HEK293 (cell line): Measurements from ENCODE around the gene IRX1.

Source experiments
- CTCF ChIA-PET: fragments of 350-600 bp; formaldehyde crosslinking; extraction: SDS; loops from one replicate; lab custom pipeline; 2021; ENCODE audit warnings: antibody characterized with exemption; lab: Yijun Ruan, JAX
- POLR2A ChIA-PET: fragments of 300-600 bp; formaldehyde crosslinking; extraction: SDS; loops from one replicate; lab custom pipeline; 2020; ENCODE audit warnings: antibody characterized with exemption, inconsistent platforms; lab: Yijun Ruan, JAX
- H3K27ac ChIP-seq: fragments of 200-500 bp; sonication (Bioruptor generic); 2 replicates; pipeline ENCODE4 v1.5.1; 2014; ENCODE audit warnings: low read depth, low read length, control low read depth, inconsistent platforms; ENCODE audit errors: extremely low read depth
- H3K36me3 ChIP-seq, 2 experiments: fragments of 200-500 bp in 1 of 2; sonication (Bioruptor generic) in 1 of 2; 1 replicate in 1 of 2; 2 replicates in 1 of 2; pipeline ENCODE4 v1.5.1; 2014 to 2017; ENCODE audit warnings: inconsistent platforms in 2 of 2, low read length in 2 of 2; ENCODE audit not compliant: control insufficient read depth in 2 of 2, insufficient read depth in 1 of 2
- H3K4me1 ChIP-seq: fragments of 200-500 bp; sonication (Bioruptor generic); 2 replicates; pipeline ENCODE4 v1.5.1; 2014; ENCODE audit warnings: mild to moderate bottlenecking, low read length, inconsistent platforms; ENCODE audit not compliant: control insufficient read depth, insufficient read depth
- H3K4me3 ChIP-seq: 2 replicates; pipeline ENCODE4 v1.5.1; 2011; ENCODE audit warnings: low read depth, mild to moderate bottlenecking, control low read depth, low read length, moderate library complexity
- H3K9me3 ChIP-seq: fragments of 200-500 bp; sonication (Bioruptor generic); 2 replicates; pipeline ENCODE4 v1.5.1; 2014; ENCODE audit warnings: low read depth, low read length, inconsistent platforms; ENCODE audit not compliant: control insufficient read depth, insufficient read depth
- CTCF ChIP-seq: fragments of 450-650 bp; formaldehyde crosslinking; IDR thresholded peaks from 2 replicates; pipeline ENCODE4 v1.5.1; 2016; ENCODE audit warnings: missing biosample characterization, missing genetic modification characterization
- KLF9 ChIP-seq: fragments of 450-650 bp; formaldehyde crosslinking; IDR thresholded peaks from 2 replicates; pipeline ENCODE4 v1.5.1; 2016; ENCODE audit warnings: missing biosample characterization, missing genetic modification characterization, low read depth
- REST ChIP-seq: fragments of 450-650 bp; formaldehyde crosslinking; IDR thresholded peaks from 2 replicates; pipeline ENCODE4 v1.5.1; 2016; ENCODE audit warnings: missing biosample characterization, missing genetic modification characterization
- SCRT1 ChIP-seq: fragments of 450-650 bp; formaldehyde crosslinking; IDR thresholded peaks from 2 replicates; pipeline ENCODE4 v1.5.1; 2016; ENCODE audit warnings: missing biosample characterization, missing genetic modification characterization, borderline replicate concordance
- ZBTB11 ChIP-seq: fragments of 450-650 bp; formaldehyde crosslinking; conservative IDR thresholded peaks from 2 replicates; pipeline ENCODE4 v1.5.1; 2016; ENCODE audit warnings: low read depth, missing biosample characterization, missing genetic modification characterization
- ZBTB8A ChIP-seq: fragments of 450-650 bp; formaldehyde crosslinking; IDR thresholded peaks from 2 replicates; pipeline ENCODE4 v1.5.1; 2016; ENCODE audit warnings: missing biosample characterization, missing genetic modification characterization
- ZNF133 ChIP-seq: fragments of 450-650 bp; formaldehyde crosslinking; IDR thresholded peaks from 2 replicates; pipeline ENCODE4 v1.5.1; 2016; ENCODE audit warnings: missing biosample characterization, missing genetic modification characterization
- ZNF148 ChIP-seq: fragments of 450-650 bp; formaldehyde crosslinking; IDR thresholded peaks from 2 replicates; pipeline ENCODE4 v1.5.0; 2017; ENCODE audit warnings: missing biosample characterization, missing genetic modification characterization, borderline replicate concordance
- ZNF157 ChIP-seq: fragments of 450-650 bp; formaldehyde crosslinking; IDR thresholded peaks from 2 replicates; pipeline ENCODE4 v1.5.1; 2016; ENCODE audit warnings: missing biosample characterization, missing genetic modification characterization
- ZNF184 ChIP-seq: fragments of 450-650 bp; IDR thresholded peaks from 2 replicates; pipeline ENCODE4 v1.5.1; 2018; ENCODE audit warnings: missing biosample characterization, mild to moderate bottlenecking, missing genetic modification characterization
- ZNF223 ChIP-seq: fragments of 450-650 bp; formaldehyde crosslinking; IDR thresholded peaks from 2 replicates; pipeline ENCODE4 v1.5.1; 2016; ENCODE audit warnings: missing biosample characterization, missing genetic modification characterization
- ZNF366 ChIP-seq: fragments of 450-650 bp; formaldehyde crosslinking; conservative IDR thresholded peaks from 2 replicates; pipeline ENCODE4 v1.5.1; 2016; ENCODE audit warnings: missing biosample characterization, missing genetic modification characterization
- ZNF48 ChIP-seq: fragments of 450-650 bp; formaldehyde crosslinking; IDR thresholded peaks from 2 replicates; pipeline ENCODE4 v1.5.1; 2016; ENCODE audit warnings: missing biosample characterization, missing genetic modification characterization
- ZNF501 ChIP-seq: fragments of 450-650 bp; formaldehyde crosslinking; IDR thresholded peaks from 2 replicates; pipeline ENCODE4 v1.5.1; 2016; ENCODE audit warnings: missing biosample characterization, missing genetic modification characterization
- ZNF513 ChIP-seq: fragments of 450-650 bp; IDR thresholded peaks from 2 replicates; pipeline ENCODE4 v1.5.1; 2018; ENCODE audit warnings: missing biosample characterization, missing genetic modification characterization
- ZNF529 ChIP-seq: fragments of 450-650 bp; formaldehyde crosslinking; IDR thresholded peaks from 2 replicates; pipeline ENCODE4 v1.5.1; 2017; ENCODE audit warnings: missing genetic modification characterization, missing biosample characterization; ENCODE audit not compliant: insufficient replicate concordance
- ZNF571 ChIP-seq: fragments of 450-650 bp; formaldehyde crosslinking; IDR thresholded peaks from 2 replicates; pipeline ENCODE4 v1.5.0; 2017; ENCODE audit warnings: missing biosample characterization, missing genetic modification characterization
- ZNF585B ChIP-seq: fragments of 450-650 bp; formaldehyde crosslinking; IDR thresholded peaks from 2 replicates; pipeline ENCODE4 v1.5.1; 2016; ENCODE audit warnings: missing biosample characterization, missing genetic modification characterization
- ZNF701 ChIP-seq: fragments of 450-650 bp; formaldehyde crosslinking; IDR thresholded peaks from 2 replicates; pipeline ENCODE4 v1.5.1; 2016; ENCODE audit warnings: missing biosample characterization, missing genetic modification characterization
- ZNF76 ChIP-seq: fragments of 450-650 bp; formaldehyde crosslinking; IDR thresholded peaks from 2 replicates; pipeline ENCODE4; 2016; ENCODE audit warnings: low read depth, missing biosample characterization, missing genetic modification characterization, borderline replicate concordance

The IRX1 gene

GRCh38 chr5:3601911-3602782 is 6.5 kb downstream of the IRX1 start:
- Histone ChIP-seq H3K27ac (no peak overlapping the region), H3K9me3 (no peaks in the 10 kb centered on the region), H3K4me3 (no peak overlapping the region), H3K36me3 (no peaks in the 10 kb centered on the region), H3K4me1 (no peaks in the 10 kb centered on the region)
- ChIA-PET CTCF (interaction anchor here (0.6 kb wide), 1 partner anchor 757 kb away, joined by 3 read pairs; no protein-coding TSS in a partner anchor), POLR2A (no interaction called here)
- TF ChIP-seq ZBTB8A (no peak), ZNF513 (tag by site-specific recombination) (no peak), ZNF501 (tag by site-specific recombination) (no peak), ZNF48 (tag by site-specific recombination) (no peak), SCRT1 (tag by site-specific recombination) (no peak), ZNF223 (tag by site-specific recombination) (no peak), ZNF76 (tag by site-specific recombination) (no peak), ZNF157 (tag by site-specific recombination) (no peak), CTCF (tag by site-specific recombination) (no peak), ZNF133 (tag by site-specific recombination) (no peak)

GRCh38 chr5:3602785-3603502 is 7.3 kb downstream of the IRX1 start:
- H3K27ac ChIP-seq = no peak overlapping the region
- POLR2A ChIA-PET = no interaction called here
- H3K4me3 ChIP-seq = no peak overlapping the region
- TF ChIP-seq ZNF366 (tag by site-specific recombination) = no peak
- TF ChIP-seq ZNF529 (tag by site-specific recombination) = no peak
- no peak for TF ChIP-seq ZBTB11 (tag by site-specific recombination)
- no peak for TF ChIP-seq ZNF184 (tag by site-specific recombination)
- TF ChIP-seq ZNF585B (tag by site-specific recombination) = no peak
- no peak for TF ChIP-seq KLF9 (tag by site-specific recombination)
- no peak for TF ChIP-seq ZNF148 (tag by site-specific recombination)
- TF ChIP-seq REST (tag by site-specific recombination) = no peak
- TF ChIP-seq ZNF571 (tag by site-specific recombination) = no peak
- TF ChIP-seq ZNF701 (tag by site-specific recombination) = no peak

More at GRCh38 chr5:3602785-3603502, 7.3 kb downstream of the IRX1 start:
- CTCF ChIA-PET = interaction anchor here (0.6 to 0.9 kb wide), 2 partner anchors 10 to 757 kb away, joined by 3 to 5 read pairs; no protein-coding TSS in a partner anchor
- Histone ChIP-seq H3K36me3 (no peaks in the 10 kb centered on the region), H3K9me3 (no peaks in the 10 kb centered on the region), H3K4me1 (no peaks in the 10 kb centered on the region)
